K562 treated with DMSO at 1 percent for 12 hours (cell line): ENCODE results near the gene SPAG7. TPM values are rescaled to one million over a fixed set of nuclear protein-coding genes. Genes with fewer than 3 reads are reported as not detected.

Source experiments
- total RNA-seq: library from RNA; unstranded; fragments of 300-600 nt; gene quantifications from 2 replicates; pipeline ENCODE4 v1.2.3, GENCODE V29; 2022; ENCODE audit not compliant: insufficient read depth

Gene SPAG7
- 39.6 and 41.2 TPM in 2 replicates for total RNA-seq

GRCh38 chr17:4967539-4968485, at the start of gene SPAG7:
TSS of gene SPAG7 (minus strand) at chr17:4967817. CDS start at chr17:4967804, 13 bp downstream.

DNA sequence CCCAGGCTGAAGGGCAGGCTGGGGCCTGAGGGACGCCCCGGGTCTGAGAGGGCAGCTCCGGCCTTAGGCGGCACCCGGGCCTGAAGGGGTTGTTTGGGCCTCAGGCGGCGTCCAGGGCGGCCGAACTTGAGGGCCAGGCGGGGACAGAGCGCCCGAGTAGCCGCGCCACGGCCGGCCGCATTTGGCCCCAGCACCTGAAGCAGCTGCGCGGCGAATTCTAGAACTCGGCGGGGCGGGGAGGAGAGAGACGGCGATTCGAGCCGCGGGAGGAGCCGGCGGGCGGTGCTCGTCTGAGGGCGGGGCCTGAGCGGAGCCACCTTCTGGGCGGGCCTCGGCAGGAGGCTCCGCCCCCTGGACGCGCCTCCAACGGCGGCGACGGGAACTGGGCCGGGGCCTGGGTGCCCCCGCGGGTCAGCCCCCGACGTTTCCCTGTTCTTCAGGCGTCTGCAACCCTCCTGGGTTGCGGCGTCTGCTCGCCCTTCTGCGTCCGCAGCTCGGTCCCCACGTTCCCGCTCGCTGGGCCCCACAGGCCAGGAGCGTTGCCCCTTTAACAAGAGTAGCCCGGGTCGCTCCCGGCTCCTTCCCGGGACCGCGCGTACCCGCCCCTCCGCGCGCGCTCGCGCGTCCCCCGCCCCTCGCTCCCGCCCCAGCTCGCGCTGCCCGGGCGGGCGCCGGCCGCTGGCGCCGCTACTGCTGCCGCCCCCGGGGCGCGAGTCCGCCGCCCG, 29.8 kb upstream of the SPAG7 start, which contains the start of the genes INCA1 and KIF1C:
Gene INCA1 (minus strand): TSS at position 221 of the 725 bp plus-strand sequence. CDS start 3,085 bp downstream, outside the sequence.
Gene KIF1C (plus strand): TSS at position 649 of the 725 bp plus-strand sequence. CDS start 2,297 bp downstream, outside the sequence.

DNA sequence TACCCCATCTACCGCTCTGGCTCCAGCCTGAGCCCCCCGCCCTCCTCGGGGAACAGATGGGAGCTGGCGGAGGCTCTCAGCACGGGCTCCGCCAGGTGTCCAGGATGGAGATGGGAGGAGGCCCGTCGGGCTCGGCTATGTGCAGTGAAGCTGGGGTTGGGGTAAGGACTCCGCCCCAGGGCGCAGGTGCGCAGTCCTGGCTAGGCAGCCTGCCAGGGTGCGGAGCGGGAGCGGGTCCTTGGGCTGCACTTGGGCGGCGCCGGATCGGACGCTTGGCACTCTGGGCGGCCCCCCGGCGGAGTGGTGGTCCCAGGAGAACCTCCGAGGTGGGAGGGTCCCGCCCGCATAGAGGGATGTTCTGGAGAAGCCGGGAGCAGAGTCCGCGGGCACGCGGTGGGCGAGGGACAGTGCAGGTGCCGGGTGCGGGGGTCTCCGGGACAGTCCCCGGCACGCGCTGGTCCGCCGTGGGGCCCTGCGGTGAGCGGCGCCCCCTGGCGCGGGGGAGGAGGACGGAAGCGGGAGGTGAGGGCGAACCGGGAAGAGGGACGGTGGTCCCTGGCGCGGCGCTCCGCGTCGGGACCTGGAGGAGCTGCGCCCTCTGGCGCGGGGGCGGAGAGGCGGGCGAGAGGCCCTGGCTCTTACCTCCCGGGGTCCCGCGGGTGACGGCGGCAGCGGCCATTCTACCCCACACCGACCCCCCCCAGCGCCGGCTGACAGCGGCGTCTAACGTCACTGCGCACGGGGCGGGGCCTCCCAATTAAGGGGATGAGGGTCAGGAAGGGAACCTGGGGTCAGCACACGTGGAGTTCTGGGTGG, 19.5 kb upstream of the SPAG7 start, which contains the start of gene CAMTA2:
Gene CAMTA2 (minus strand): TSS at position 725 of the 816 bp plus-strand sequence. CDS start 1,453 bp downstream, outside the sequence.

GRCh38 chr17:4950746-4951204, 16.8 kb downstream of the SPAG7 start, which contains the start of gene ENO3:
TSS of gene ENO3 (plus strand) at chr17:4951119. CDS start at chr17:4951830, 711 bp downstream.

GRCh38 chr17:4948166-4948930, 19.3 kb downstream of the SPAG7 start, which contains the start of gene PFN1:
TSS of gene PFN1 (minus strand) at chr17:4948530. CDS start at chr17:4948394, 136 bp downstream.

GRCh38 chr17:4939796-4940554, 27.6 kb downstream of the SPAG7 start, which contains the start of the genes RNF167 and SLC25A11:
TSS of gene RNF167 (plus strand) at chr17:4940268. CDS start at chr17:4940910, 642 bp downstream.
TSS of gene SLC25A11 (minus strand) at chr17:4940046. CDS start at chr17:4939910, 136 bp downstream.

GRCh38 chr17:4931963-4932362, 35.7 kb downstream of the SPAG7 start, which contains the start of gene GP1BA:
TSS of gene GP1BA (plus strand) at chr17:4932277. CDS start at chr17:4932605, 328 bp downstream.

Other genes with a start within 250 kb of the SPAG7 start
- gene MED11, start 236.4 kb downstream of the SPAG7 start, total RNA-seq, result 6.8 and 7.9 TPM in 2 replicates
- gene ZMYND15, start 228.0 kb downstream of the SPAG7 start, total RNA-seq, result not detected in 2 replicates
- gene CXCL16, start 227.9 kb downstream of the SPAG7 start, total RNA-seq, result 0.85 TPM in 1 of 2 replicates, not detected in the other
- not detected in 2 replicates for gene TM4SF5, start 195.9 kb downstream of the SPAG7 start, total RNA-seq
- gene VMO1, start 181.5 kb downstream of the SPAG7 start, total RNA-seq, result not detected in 2 replicates
- gene GLTPD2, start 178.9 kb downstream of the SPAG7 start, total RNA-seq, result 1.0 and 1.7 TPM in 2 replicates
- gene PSMB6, start 171.7 kb downstream of the SPAG7 start, total RNA-seq, result 171 and 204 TPM in 2 replicates
- gene PLD2, start 160.7 kb downstream of the SPAG7 start, total RNA-seq, result 10.0 and 10.2 TPM in 2 replicates
- 11.8 and 28.5 TPM in 2 replicates for gene MINK1, start 134.5 kb downstream of the SPAG7 start, total RNA-seq
- 0.31 TPM in 1 of 2 replicates, not detected in the other for gene C17orf107, start 68.3 kb downstream of the SPAG7 start, total RNA-seq
- not detected in 2 replicates for gene CHRNE, start 64.7 kb downstream of the SPAG7 start, total RNA-seq
- 1.9 TPM in 1 of 2 replicates, not detected in the other for gene GP1BA, start 35.5 kb downstream of the SPAG7 start, total RNA-seq
- gene SLC25A11, start 27.8 kb downstream of the SPAG7 start, total RNA-seq, result 56.3 and 66.0 TPM in 2 replicates
- gene RNF167, start 27.5 kb downstream of the SPAG7 start, total RNA-seq, result 44.1 and 44.9 TPM in 2 replicates
- 500 and 571 TPM in 2 replicates for gene PFN1, start 19.3 kb downstream of the SPAG7 start, total RNA-seq
- 11.9 and 14.1 TPM in 2 replicates for gene ENO3, start 16.7 kb downstream of the SPAG7 start, total RNA-seq
- 15.5 and 24.6 TPM in 2 replicates for gene CAMTA2, start 19.9 kb upstream of the SPAG7 start, total RNA-seq
- not detected in 2 replicates for gene INCA1, start 29.7 kb upstream of the SPAG7 start, total RNA-seq
- gene KIF1C, start 30.1 kb upstream of the SPAG7 start, total RNA-seq, result 8.6 and 14.7 TPM in 2 replicates
- not detected in 2 replicates for gene SLC52A1, start 67.6 kb upstream of the SPAG7 start, total RNA-seq
- not detected in 2 replicates for gene ZFP3, start 110.7 kb upstream of the SPAG7 start, total RNA-seq
- 5.3 and 10.8 TPM in 2 replicates for gene ZNF232, start 144.1 kb upstream of the SPAG7 start, total RNA-seq
- not detected in 2 replicates for gene USP6, start 148.2 kb upstream of the SPAG7 start, total RNA-seq
- gene ZNF594, start 224.1 kb upstream of the SPAG7 start, total RNA-seq, result 0.45 and 4.1 TPM in 2 replicates